HT1080 (cell line): Measurements from ENCODE around the gene AQP2. TPM values are rescaled to one million over a fixed set of nuclear protein-coding genes. Genes with fewer than 3 reads are reported as not detected.
"Not testable (repeated sequence)": the region's sequence is repeated elsewhere in the genome, so short reads cannot be mapped to it uniquely, and the experiment has no call there.

Source experiments
- DNase-seq: peaks from one replicate; pipeline ENCODE4 v3.0.0-alpha.2; 2015; ENCODE audit warnings: low read depth
- total RNA-seq: library from RNA; depleted of rRNA; stranded (reverse); fragments of >200 nt; shearing (Covaris generic); gene quantifications from 2 replicates; pipeline ENCODE4 v1.2.3, GENCODE V29; 2014; rRNA removed

Gene AQP2
- total RNA-seq, 1 experiment from 2014 or later, result not detected

DNA sequence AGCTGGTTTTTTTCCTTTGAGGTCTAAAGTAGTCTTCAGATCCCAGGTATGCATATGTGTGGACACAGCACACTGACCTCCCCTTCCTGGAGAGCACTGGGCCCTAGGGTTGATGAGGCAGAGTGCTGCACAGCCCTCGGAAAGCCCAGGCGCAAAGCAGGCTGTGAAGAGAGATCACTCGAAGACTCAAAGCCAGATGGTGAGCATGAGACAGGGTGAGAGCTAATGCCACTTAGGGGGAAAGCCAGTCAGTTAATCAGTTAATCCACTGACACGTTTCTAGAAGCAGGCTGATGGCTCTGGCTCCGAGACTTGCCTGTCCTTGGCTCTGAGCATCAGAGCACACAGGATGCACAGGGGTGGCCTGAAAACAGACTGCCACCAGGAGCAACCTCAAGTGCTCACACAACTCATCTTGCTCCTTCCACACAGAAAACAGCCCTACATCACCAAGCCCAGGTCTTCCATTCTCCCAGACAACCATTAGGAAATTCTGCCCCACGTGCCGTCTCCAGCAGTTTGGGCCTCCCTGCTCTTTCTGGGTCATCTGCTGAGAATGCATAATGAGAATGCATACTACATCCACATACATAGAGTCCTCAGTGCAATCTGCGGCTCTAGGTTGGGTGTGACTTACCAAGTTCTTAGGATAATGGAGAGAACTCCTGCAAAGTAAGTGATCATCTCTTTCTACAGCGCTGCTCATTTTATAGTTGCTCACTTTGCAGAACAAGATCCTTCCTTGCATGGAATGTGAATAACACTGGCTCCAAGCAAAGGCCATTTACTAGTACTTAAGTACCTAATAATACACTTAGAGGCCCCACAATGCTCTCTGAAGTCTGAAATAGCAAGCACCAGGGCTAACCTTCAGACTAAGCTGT is 34.2 kb downstream of the AQP2 start:
- DNase-seq, result no peak

DNA sequence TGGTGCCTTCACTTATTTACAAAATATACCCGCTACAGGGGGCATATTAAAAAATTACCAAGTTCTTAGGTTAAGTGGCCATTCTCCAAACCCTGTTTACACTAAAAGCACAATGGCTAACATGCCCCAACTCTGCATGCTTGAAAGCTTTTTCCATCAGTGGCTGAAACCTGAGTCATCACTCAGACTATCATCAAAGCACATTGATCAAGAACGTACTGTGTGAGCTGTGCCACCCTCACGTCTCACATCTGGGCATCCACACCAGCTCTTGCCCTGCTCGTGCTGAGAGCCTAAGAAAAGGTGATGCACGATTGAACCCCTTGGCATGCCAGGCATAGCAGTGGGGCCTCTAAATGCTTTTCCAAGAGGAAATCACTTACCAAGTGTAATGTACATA is 35.4 kb downstream of the AQP2 start:
- DNase-seq, result no peak

DNA sequence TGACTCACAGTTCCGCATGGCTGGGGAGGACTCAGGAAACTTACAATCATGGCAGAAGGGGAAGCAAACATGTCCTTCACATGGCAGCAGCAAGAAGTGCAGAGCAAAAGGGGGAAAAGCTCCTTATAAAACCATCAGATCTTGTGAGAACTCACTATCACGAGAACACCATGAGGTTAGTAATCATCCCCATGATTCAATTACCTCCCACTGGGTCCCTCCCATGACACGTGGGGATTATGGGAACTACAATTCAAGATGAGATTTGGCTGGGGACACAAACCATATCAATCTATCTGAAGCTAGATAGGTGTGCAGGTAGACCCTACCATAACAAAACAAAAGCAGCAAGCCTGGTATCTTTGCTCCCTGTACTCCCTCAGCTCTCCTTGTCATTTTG is 35.9 kb downstream of the AQP2 start:
- not testable (repeated sequence) for DNase-seq

DNA sequence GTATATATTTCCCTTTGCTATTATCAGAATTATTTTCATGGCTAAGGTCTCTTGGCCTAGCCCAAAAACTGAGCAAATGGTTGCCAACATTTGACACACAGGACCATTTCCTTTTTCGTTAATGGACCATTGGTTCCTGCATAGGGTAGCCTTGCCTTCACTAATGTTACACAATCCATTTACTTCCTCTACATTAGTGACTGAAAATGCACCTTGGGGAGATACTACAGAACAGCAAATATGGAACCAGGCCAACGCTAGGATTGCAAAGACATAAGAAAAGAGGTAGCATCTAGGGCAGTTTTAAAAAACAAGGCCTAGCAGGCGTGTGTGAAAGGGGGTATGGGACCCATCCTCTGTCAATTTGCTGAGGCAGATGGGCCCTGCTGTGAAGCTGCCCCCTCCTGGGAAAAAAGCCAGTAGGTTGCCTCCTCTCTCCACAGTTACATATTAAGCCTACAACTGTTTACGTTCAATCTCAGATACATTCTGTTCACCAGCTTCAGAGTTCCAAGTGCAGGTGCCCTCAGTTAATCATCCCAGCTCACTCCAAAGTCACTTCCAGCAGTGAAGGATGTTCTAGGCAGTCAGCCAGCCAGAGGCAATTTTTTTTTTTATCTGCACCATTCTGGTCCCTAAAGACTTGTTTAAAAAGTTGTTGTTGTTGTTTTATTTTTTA is 37.2 kb downstream of the AQP2 start:
- DNase-seq, result no peak

DNA sequence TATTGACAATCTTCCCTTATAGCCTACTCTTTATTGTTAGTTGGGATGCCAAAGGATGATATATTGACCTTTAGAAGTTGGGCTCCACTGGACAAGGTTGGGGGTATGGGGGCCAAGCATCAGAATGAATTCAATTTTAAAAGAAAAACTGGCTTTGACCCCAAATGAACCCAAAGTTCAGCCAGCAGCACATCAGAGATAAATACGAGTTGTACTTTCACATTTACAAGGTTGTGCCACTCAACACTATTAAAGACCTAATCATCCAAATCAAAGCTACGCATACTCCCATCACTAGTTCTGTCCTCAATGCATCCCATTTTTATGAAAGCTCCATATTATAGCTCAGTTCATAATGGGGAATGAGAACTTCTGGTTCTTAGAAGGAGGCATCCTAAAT is 38.9 kb downstream of the AQP2 start:
- not testable (repeated sequence) for DNase-seq

DNA sequence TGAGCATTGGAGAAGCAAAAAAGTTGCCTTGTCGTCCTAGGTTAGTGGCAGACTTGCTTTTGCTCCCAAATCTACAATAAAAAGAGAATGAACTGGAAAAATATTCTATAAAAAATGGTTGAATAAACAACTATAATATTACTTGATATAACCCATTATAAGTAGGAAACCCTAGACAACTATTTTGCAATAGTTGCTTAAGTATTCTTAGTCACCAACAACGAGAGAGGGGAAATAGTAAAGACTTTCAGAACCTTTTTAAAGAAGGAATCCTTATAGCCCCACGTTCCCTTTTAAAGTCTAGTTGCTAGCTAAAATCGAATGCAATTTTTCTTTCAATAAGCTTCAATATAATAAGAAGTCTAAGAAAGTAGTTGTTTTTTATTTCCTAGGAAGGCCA is 39.7 kb downstream of the AQP2 start:
- DNase-seq, result no peak

DNA sequence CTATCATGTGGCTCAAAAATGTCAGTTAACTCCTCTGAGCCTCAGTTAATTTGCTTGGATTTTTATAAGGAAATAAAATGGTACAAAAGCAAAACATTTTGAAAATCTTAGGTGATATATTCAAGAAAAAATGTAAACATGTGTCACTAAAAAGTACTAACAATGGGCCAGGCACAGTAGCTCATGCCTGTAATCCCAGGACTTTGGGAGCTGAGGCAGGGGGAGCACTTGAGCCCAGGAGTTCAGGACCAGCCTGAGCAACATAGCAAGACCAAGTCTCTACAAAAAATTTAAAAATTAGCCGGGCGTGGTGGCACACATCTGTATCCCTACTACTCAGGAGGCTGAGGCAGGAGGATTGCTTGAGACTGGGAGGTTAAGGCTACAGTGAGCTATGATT is 47.9 kb downstream of the AQP2 start:
- no peak for DNase-seq

DNA sequence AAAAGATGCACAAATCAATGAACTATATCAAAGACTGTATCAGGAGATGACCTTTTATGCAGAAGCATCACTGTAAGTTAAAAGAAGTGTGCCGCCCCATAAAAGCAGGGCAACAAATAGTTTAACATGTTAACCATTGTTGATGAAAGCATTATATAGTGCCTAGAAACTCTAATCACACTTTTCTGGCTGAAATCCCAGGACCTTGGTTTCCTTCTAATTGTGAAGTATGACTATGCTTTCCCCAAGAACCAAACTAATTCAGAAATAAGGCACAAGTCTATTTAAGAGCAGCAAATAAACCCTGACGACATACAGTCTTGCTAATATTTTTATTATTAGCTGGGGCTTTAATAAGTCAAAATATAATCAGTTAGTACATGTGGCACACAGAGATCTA is 53.1 kb downstream of the AQP2 start:
- DNase-seq, result no peak

DNA sequence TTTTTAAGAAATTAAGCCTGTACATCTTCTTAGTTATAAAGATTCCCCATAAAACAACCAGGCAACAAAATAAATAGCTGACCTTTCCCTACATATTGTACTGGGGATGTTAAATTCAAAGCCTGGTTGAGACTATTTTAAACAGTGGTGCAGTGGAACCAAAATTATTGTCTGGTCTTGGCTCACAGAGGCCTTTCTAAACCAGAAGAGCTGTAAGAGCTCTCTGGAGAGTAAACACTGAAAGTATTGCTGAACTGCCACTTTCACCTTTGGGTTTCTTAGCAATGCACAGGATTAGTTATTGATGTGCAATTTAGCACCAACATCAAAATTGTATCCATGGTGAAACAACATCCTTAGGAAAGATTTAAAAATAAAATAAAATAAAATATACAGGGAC is 54.2 kb downstream of the AQP2 start:
- DNase-seq, result no peak

DNA sequence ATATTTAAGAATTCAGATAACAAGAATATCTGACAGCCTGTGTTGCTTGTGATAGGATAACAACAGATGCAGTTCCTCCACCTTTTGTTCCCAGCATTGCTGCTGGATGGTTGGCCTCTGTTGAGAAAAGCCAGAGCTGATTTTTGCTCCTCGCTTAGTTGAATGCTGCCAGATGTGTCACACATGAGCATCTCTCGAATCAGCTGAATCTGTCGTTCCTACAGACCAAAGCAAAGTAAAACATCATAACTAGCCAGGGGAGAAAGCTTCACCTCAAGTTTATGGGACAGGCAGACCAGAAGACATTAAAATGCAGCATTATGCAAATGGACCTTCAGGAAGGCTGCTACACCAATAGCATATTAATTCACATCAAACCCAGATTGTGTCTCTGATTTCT is 54.6 kb downstream of the AQP2 start:
- DNase-seq, result no peak

DNA sequence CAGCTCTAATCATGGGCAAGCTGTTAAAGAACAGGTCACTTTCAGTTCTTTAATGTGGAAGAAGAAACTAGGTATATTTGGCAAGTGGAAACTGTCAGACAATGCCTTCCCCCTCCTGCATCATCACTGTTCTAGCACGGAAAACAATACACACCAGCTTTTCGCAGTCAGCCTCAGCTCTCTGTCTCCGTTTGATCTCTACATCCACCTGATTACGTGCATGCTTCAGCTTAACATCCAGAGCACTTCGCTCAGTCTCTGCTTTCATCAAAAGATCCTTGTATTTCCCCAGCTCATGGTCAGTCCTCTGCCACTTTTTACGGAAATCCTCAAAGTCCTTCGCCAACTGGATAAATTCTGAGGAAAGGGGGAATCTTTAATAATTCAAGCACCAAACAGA is 55.7 kb downstream of the AQP2 start:
- no peak for DNase-seq

DNA sequence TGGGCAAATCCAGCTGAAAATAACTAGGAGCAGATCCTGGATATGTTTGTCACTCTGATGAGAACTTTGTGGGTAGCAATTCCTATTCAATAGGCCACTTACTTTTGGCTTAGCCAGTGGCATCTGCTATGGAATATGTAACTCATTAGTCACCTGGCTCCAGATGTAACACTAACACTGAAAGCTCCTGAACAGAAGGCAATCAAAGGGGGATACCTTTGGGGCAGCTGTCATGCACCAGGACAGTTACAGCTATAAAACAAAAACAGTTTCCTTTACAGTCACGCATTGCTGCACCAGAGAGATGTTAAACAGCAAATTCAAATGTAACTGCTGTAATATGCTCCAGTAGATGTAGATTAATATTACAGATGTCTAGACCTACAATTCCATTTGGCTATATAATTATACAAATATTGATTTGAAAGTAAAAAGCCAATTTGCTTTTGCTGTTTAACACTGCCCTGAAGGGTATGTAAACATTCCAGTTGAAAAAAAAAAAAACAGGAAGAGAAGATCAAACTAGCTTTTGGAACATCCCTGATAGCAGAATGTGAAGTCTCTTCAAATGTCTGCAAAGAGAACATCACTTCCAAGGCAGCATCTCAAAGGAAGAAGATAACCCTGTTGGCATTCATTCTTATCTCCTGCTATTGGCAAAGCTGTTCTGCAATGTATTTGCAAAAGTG is 56.4 kb downstream of the AQP2 start:
- DNase-seq, result peak; percentile 32

Other genes starting within 250 kb of the AQP2 start
- gene FMNL3, start 243.3 kb upstream of the AQP2 start, total RNA-seq, result 42.3 and 44.5 TPM in 2 replicates
- gene TMBIM6, start 209.2 kb upstream of the AQP2 start, total RNA-seq, result 419 and 532 TPM in 2 replicates
- gene NCKAP5L, start 122.3 kb upstream of the AQP2 start, total RNA-seq, result 19.6 and 22.2 TPM in 2 replicates
- 2.4 and 3.3 TPM in 2 replicates for gene BCDIN3D, start 107.6 kb upstream of the AQP2 start, total RNA-seq
- gene FAIM2, start 46.8 kb upstream of the AQP2 start, total RNA-seq, result not detected in 2 replicates
- gene AQP5, start 11.1 kb downstream of the AQP2 start, total RNA-seq, result not detected in 2 replicates
- gene AQP6, start 22.2 kb downstream of the AQP2 start, total RNA-seq, result not detected in 2 replicates
- gene RACGAP1, start 74.8 kb downstream of the AQP2 start, total RNA-seq, result 138 and 155 TPM in 2 replicates
- gene ASIC1, start 106.9 kb downstream of the AQP2 start, total RNA-seq, result 6.0 and 9.5 TPM in 2 replicates
- 121 and 161 TPM in 2 replicates for gene SMARCD1, start 134.6 kb downstream of the AQP2 start, total RNA-seq
- 0.27 and 0.31 TPM in 2 replicates for gene GPD1, start 153.3 kb downstream of the AQP2 start, total RNA-seq
- gene COX14, start 161.5 kb downstream of the AQP2 start, total RNA-seq, result 58.9 and 119 TPM in 2 replicates
- gene CERS5, start 216.6 kb downstream of the AQP2 start, total RNA-seq, result 15.5 and 21.6 TPM in 2 replicates